ENCODE measurements around the gene CRADD. TPM values are rescaled to one million over a fixed set of nuclear protein-coding genes. Genes with fewer than 3 reads are reported as not detected.

Gene CRADD
- total RNA-seq, 6 donors from 2014 or later = 13.7 to 40.7 (median 29.0) TPM

- no peak for ATAC-seq (ENCODE audit: low FRiP score in 2 of 2)
These were observed 180.2 kb downstream of the CRADD start for GRCh38 chr12:93857279-93857938.

GRCh38 chr12:93857991-93858447 lies 180.8 kb downstream of the CRADD start:
- DNase-seq = no peak
- H3K27me3 ChIP-seq = no peaks in the 10 kb centered on the region
- 86 to 87% methylated on average over 2 of the region's 2 CpGs for WGBS, 2 donors
- no peak overlapping the region for H3K4me3 ChIP-seq
- H3K4me1 ChIP-seq = peaks cover 0 to 2% (median 0%) of the 10 kb centered on the region in 4 donors
- TF ChIP-seq POLR2AphosphoS5 (IDR thresholded peaks at IDR 0.05) (no peak), EP300 (IDR thresholded peaks at IDR 0.05) (no peak), CTCF (IDR thresholded peaks at IDR 0.05) (no peak), POLR2A (IDR thresholded peaks at IDR 0.05) (no peak)
- no peak overlapping the region for H3K27ac ChIP-seq
- ATAC-seq (ENCODE audit: low FRiP score in 2 of 2) = no peak
- no peaks in the 10 kb centered on the region for H3K9me3 ChIP-seq
- no peaks in the 10 kb centered on the region for H3K36me3 ChIP-seq

More at GRCh38 chr12:93857279-93857938, 180.2 kb downstream of the CRADD start:
- Histone ChIP-seq H3K27me3 (no peaks in the 10 kb centered on the region), H3K36me3 (no peaks in the 10 kb centered on the region), H3K4me1 (peaks cover 0 to 2% (median 0%) of the 10 kb centered on the region in 4 donors), H3K27ac (no peak overlapping the region), H3K9me3 (no peaks in the 10 kb centered on the region), H3K4me3 (no peak overlapping the region)
- DNase-seq = no peak
- TF ChIP-seq POLR2AphosphoS5 (IDR thresholded peaks at IDR 0.05) = no peak
- no peak for TF ChIP-seq POLR2A (IDR thresholded peaks at IDR 0.05)
- no peak for TF ChIP-seq CTCF (IDR thresholded peaks at IDR 0.05)
- no peak for TF ChIP-seq EP300 (IDR thresholded peaks at IDR 0.05)
- 80 to 86% methylated on average over 5 of the region's 5 CpGs for WGBS, 2 donors

GRCh38 chr12:93860668-93861373 lies 183.6 kb downstream of the CRADD start:
- Histone ChIP-seq H3K36me3 (no peaks in the 10 kb centered on the region), H3K4me1 (peaks cover 0 to 2% (median 0%) of the 10 kb centered on the region in 4 donors), H3K4me3 (no peak overlapping the region), H3K27ac (no peak overlapping the region), H3K9me3 (peaks cover 1 to 10% (median 9%) of the 10 kb centered on the region in 4 donors), H3K27me3 (no peaks in the 10 kb centered on the region)
- no peak for ATAC-seq (ENCODE audit: low FRiP score in 2 of 2)
- TF ChIP-seq POLR2AphosphoS5 (IDR thresholded peaks at IDR 0.05) (no peak), EP300 (IDR thresholded peaks at IDR 0.05) (no peak), POLR2A (IDR thresholded peaks at IDR 0.05) (no peak), CTCF (IDR thresholded peaks at IDR 0.05) (no peak)
- DNase-seq = no peak
- WGBS, 2 donors = 89 to 90% methylated on average over 7 of the region's 7 CpGs

- WGBS, 2 donors = 90 to 95% methylated on average over 1 of the region's 1 CpG
- ATAC-seq (ENCODE audit: low FRiP score in 2 of 2) (no peak), DNase-seq (no peak)
- Histone ChIP-seq H3K9me3 (peaks cover 8 to 21% (median 15%) of the 10 kb centered on the region in 4 donors), H3K27ac (no peak overlapping the region), H3K27me3 (no peaks in the 10 kb centered on the region), H3K4me3 (no peak overlapping the region), H3K4me1 (peaks cover 0 to 2% (median 0%) of the 10 kb centered on the region in 4 donors), H3K36me3 (no peaks in the 10 kb centered on the region)
- TF ChIP-seq EP300 (IDR thresholded peaks at IDR 0.05) = no peak
These were observed 185.2 kb downstream of the CRADD start for GRCh38 chr12:93862424-93862823.

GRCh38 chr12:93865751-93866150 lies 188.6 kb downstream of the CRADD start:
- Histone ChIP-seq H3K4me3 (no peak overlapping the region), H3K9me3 (peaks cover 8 to 26% (median 16%) of the 10 kb centered on the region in 4 donors), H3K27ac (no peak overlapping the region), H3K36me3 (no peaks in the 10 kb centered on the region), H3K27me3 (no peaks in the 10 kb centered on the region), H3K4me1 (no peaks in the 10 kb centered on the region)
- no peak for ATAC-seq (ENCODE audit: low FRiP score in 2 of 2)
- no peak for DNase-seq
- no peak for TF ChIP-seq CTCF (IDR thresholded peaks at IDR 0.05)
- no peak for TF ChIP-seq POLR2A (IDR thresholded peaks at IDR 0.05)
- no peak for TF ChIP-seq POLR2AphosphoS5 (IDR thresholded peaks at IDR 0.05)
- no peak for TF ChIP-seq EP300 (IDR thresholded peaks at IDR 0.05)
- WGBS, 2 donors = 89 to 93% methylated on average over 1 of the region's 1 CpG
